Measurements from ENCODE around the gene DUSP19.

The DUSP19 gene

DNA sequence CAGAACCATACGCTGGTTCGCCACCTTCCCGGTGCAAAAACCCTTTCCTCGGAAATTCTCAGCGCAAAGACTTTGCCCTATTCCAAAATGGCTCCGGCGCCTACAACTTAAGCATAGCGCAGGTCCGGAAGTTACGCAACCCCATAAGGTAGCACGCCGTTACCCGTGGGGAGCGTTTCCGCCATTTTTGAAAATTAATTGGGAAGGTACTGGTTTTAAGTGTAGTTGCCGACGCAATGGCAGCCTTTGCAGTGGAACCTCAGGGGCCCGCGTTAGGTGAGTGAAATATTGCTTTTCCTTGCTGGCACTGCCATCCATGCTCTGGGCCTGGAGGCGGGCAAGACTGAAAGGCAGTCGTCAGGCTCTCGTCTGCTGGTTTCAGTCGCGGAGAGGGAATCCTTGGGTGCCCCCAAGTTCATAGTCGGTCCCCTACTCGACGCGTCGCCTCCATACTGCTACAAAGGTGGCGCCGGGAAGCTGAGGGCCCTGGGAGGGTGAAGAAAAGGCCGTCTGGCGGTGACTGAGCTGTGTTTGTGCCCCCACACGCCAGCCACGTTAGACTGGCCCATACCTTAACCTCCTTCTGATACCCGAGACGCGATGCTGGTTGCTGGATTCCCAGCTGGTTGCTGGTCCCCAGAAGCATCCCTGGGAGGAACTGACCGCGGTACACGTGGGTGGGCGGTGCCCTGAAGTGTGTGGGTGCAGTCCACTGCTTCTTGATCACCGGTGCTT, 45.8 kb downstream of the DUSP19 start, which contains the start of gene NUP35:
TSS of gene NUP35 (plus strand) at position 222 of the 735 bp plus-strand sequence. CDS start at position 237, 15 bp downstream.
- in situ Hi-C loops (cut with MboI; ENCODE audit: low sequenced_read_pairs): no loop called here

DNA sequence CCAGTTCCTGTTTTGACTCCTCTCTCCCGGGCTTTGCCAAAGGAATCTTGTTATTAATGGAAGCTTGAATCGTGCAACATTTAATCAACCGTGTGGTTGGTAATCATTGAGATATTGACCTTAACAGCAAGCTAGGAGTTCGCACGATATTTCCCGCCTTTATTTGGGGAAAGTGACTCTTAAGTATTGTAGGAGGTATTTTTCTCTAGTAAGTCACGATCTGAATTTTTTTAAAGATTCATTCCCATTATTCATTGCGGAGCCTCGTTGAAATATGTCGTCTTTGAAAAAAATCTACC, 46.4 kb downstream of the DUSP19 start:
- in situ Hi-C loops (cut with MboI; ENCODE audit: low sequenced_read_pairs): no loop called here

DNA sequence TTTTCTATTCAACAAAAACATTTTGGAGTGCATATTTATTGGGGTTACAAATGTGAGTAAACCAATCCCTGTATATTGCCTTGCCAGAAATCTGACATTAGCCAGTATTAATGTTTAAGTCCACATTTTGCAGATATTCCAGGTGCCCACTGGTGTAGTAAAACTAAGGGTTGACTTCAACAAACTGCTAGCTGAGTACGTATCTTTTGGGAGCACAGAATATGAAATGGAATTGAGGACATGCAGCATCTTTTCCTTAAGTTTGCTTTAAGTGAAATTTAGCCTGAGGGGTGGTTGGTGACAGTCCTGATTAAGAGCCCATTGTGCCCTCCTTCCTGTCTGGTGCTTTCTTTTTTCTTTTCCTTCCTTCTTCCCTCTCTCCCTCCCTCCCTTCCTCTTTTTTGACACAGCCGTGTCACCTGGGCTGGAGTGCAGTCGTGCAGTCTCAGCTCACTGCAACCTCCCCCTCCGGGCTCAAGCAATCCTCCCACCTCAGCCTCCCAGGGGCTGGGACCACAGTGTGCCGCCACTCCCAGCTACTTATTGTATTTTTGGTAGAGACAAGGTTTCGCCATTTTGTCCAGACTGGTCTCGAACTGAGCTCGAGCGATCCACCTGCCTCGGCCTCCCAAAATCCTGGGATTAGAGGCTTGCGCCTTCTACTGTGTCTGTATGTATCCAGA, 47.3 kb downstream of the DUSP19 start:
- in situ Hi-C loops (cut with MboI; ENCODE audit: low sequenced_read_pairs): no loop called here

DNA sequence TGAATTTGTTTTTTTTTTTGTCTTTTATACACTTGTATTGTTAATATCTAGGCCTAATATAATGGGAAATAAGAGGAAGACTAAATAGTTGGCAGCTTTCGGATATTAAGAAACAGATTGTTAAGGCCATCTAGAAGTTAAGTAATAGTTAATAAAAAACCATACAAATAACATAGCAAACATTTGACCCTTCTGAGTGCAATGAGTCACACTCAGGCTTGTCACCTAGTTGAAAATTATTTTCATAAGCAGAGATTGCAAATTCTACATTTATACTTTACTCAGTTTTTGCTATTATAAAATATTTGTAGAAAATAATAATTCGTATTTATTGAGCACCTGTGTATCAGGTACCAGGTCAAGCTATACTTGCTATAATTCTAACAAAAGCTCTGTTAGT, 48.1 kb downstream of the DUSP19 start:
- in situ Hi-C loops (cut with MboI; ENCODE audit: low sequenced_read_pairs): no loop called here

DNA sequence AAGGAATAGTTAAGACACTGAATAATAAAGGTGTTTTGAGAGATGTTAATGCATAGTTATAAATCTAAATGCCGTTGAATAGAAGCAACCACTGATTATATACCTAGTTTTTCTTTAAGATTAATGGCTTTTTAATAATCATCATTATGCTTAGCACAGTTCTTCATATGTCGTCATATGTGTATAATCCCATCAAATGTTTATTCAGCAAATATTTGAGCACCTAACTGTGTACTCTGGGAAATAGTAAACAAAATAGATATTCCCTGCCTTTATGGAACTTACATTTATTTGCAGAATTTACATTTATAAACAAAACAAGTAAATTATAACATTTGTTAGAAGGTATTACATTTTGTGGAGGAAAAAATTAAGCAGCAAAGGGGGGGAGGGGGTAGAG, 55.5 kb downstream of the DUSP19 start:
- in situ Hi-C loops (cut with MboI; ENCODE audit: low sequenced_read_pairs): no loop called here

DNA sequence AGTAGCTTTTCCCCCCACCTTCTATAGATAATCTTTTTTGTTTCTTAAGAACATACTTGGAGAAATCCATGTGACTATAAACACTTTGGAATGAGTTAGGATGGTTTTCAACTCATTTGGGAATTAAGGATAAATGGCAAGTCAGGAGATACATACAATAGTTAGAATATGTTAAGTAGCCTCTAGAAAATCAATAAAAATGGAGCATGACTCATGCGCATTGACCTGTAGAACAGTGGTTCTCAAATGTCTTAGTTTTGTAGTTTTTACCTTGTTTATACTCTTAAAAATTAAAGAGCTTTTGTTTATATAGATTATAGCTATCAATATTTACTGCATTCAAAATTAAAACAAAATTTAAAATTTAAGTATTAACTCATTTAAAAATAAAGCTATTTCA, 70.4 kb downstream of the DUSP19 start:
- in situ Hi-C loops (cut with MboI; ENCODE audit: low sequenced_read_pairs): no loop called here

DNA sequence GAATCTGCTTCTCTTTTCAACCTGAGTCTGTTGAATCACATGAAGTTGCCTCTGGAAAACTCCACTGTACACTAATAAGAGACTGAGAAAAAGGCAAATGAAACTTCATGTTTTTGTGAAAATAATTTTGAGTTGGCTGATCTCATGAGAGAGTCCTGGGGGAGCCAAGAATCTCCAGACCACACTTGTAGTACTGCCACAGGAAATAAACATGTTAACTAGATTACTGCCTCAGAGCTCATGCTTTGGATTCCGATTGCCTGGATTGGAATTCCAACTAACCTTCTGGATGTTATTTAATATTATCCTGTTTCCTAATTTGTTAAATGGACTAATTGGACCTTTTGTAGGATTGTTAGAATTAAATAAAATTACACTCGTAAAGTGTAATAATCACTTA, 70.9 kb downstream of the DUSP19 start:
- in situ Hi-C loops (cut with MboI; ENCODE audit: low sequenced_read_pairs): no loop called here
